ENCODE data around the gene GBP2. TPM values are rescaled to one million over a fixed set of nuclear protein-coding genes. Genes with fewer than 3 reads are reported as not detected.

GBP2 gene
- total and polyA plus RNA-seq, 12 donors: 13.8 to 356 (median 204) TPM

- Histone ChIP-seq H3K9me3 (replicated peaks in 1 of 3) (no peaks in the 10 kb centered on the region), H3K4me1 (replicated peaks in 1 of 2) (no peaks in the 10 kb centered on the region), H3K27ac (no peak overlapping the region), H3K27me3 (no peaks in the 10 kb centered on the region), H3K36me3 (replicated peaks in 1 of 2) (no peaks in the 10 kb centered on the region), H3K4me3 (no peak overlapping the region)
- WGBS, 4 donors: 51 to 85% (median 72%) methylated on average over 3 of the region's 3 CpGs
- no peak for DNase-seq
- TF ChIP-seq CTCF (IDR thresholded peaks at IDR 0.05) (no peak), POLR2A (IDR thresholded peaks at IDR 0.05) (no peak)
- intact Hi-C loops (cut with DNase I): no loop called here
Observed at GRCh38 chr1:89098857-89099256, 27.1 kb downstream of the GBP2 start.

- Histone ChIP-seq H3K36me3 (replicated peaks in 1 of 2) (no peaks in the 10 kb centered on the region), H3K4me1 (replicated peaks in 1 of 2) (no peaks in the 10 kb centered on the region), H3K27ac (no peak overlapping the region), H3K27me3 (no peaks in the 10 kb centered on the region), H3K4me3 (no peak overlapping the region), H3K9me3 (replicated peaks in 1 of 3) (no peaks in the 10 kb centered on the region)
- intact Hi-C loops (cut with DNase I): no loop called here
- no peak for DNase-seq
- no peak for TF ChIP-seq CTCF (IDR thresholded peaks at IDR 0.05)
- no peak for TF ChIP-seq POLR2A (IDR thresholded peaks at IDR 0.05)
- WGBS, 4 donors: 84 to 85% (median 84%) methylated on average over 2 of the region's 2 CpGs
Observed at GRCh38 chr1:89095737-89096136, 30.2 kb downstream of the GBP2 start.

- intact Hi-C loops (cut with DNase I): loop anchor here in 1 of 2 donors (10.0 kb wide), 1 partner anchor 265 kb away; no protein-coding TSS in a partner anchor
- Histone ChIP-seq H3K27ac (no peak overlapping the region), H3K9me3 (replicated peaks in 1 of 3) (no peaks in the 10 kb centered on the region), H3K27me3 (no peaks in the 10 kb centered on the region), H3K4me1 (replicated peaks in 1 of 2) (no peaks in the 10 kb centered on the region), H3K36me3 (replicated peaks in 1 of 2) (no peaks in the 10 kb centered on the region), H3K4me3 (no peak overlapping the region)
- WGBS, 4 donors: 40 to 63% (median 47%) methylated on average over 1 of the region's 1 CpG
- TF ChIP-seq CTCF (IDR thresholded peaks at IDR 0.05) (no peak), POLR2A (IDR thresholded peaks at IDR 0.05) (no peak)
- DNase-seq: no peak
Observed at GRCh38 chr1:89089962-89090361, 36.0 kb downstream of the GBP2 start.

- no peaks in the 10 kb centered on the region for H3K9me3 ChIP-seq (replicated peaks in 1 of 3)
Observed at GRCh38 chr1:89088572-89088971, 37.3 kb downstream of the GBP2 start.

More at GRCh38 chr1:89088572-89088971, 37.3 kb downstream of the GBP2 start:
- no peak overlapping the region for H3K27ac ChIP-seq
- no peaks in the 10 kb centered on the region for H3K27me3 ChIP-seq
- TF ChIP-seq POLR2A (IDR thresholded peaks at IDR 0.05) (no peak), CTCF (IDR thresholded peaks at IDR 0.05) (no peak)
- H3K36me3 ChIP-seq (replicated peaks in 1 of 2): no peaks in the 10 kb centered on the region
- H3K4me3 ChIP-seq: no peak overlapping the region
- no peaks in the 10 kb centered on the region for H3K4me1 ChIP-seq (replicated peaks in 1 of 2)
- intact Hi-C loops (cut with DNase I): loop anchor here in 1 of 2 donors (10.0 kb wide), 1 partner anchor 266 kb away; no protein-coding TSS in a partner anchor
- 80 to 87% (median 83%) methylated on average over 10 of the region's 10 CpGs for WGBS, 4 donors
- DNase-seq: no peak

Measured in adrenal gland (tissue), 12 donors.